HCT116 (cell line): Measurements from ENCODE around the gene HIVEP2. TPM values are rescaled to one million over a fixed set of nuclear protein-coding genes. Genes with fewer than 3 reads are reported as not detected.
A peak's percentile ranks its signal among the peaks of the same experiment; 100 is the strongest.

Experiments used
- ATAC-seq: fragments of 200-7000 bp; cut with Tn5 transposase; 2 replicates; pipeline ENCODE4 v1.9.1; 2020; ENCODE audit warnings: mild to moderate bottlenecking, moderate library complexity
- BruUV-seq: library from RNA; stranded (reverse); fragments of 400-500 nt; replicated peaks from 2 replicates; lab custom pipeline; 2021; lab: Mats Ljungman, UMichigan
- CTCF ChIA-PET: fragments of 300-600 bp; sonication (Branson Sonifier 250); formaldehyde crosslinking; loops from one replicate; lab custom pipeline; 2021; ENCODE audit warnings: antibody characterized with exemption; lab: Charles Lee
- POLR2A ChIA-PET: fragments of 300-600, 350-600 bp; sonication (Branson Sonifier 250); formaldehyde crosslinking; loops from one replicate; lab custom pipeline; 2021; ENCODE audit warnings: antibody characterized with exemption; lab: Charles Lee
- RAD21 ChIA-PET, 2 experiments: fragments of 300-600 bp; sonication (Branson Sonifier 250); formaldehyde crosslinking; loops; one replicate each; lab custom pipeline; 2023; ENCODE audit warnings: low total read pairs in 2 of 2; ENCODE audit not compliant: uncharacterized antibody in 2 of 2, unreplicated experiment in 2 of 2, low non-redundant PET in 1 of 2; lab: Charles Lee
- DNase-seq: peaks from one replicate; pipeline ENCODE4 v3.0.0-alpha.2; 2010; ENCODE audit warnings: low read depth, low spot score
- H2AFZ ChIP-seq: fragments of 200-600 bp; shearing (Covaris generic), sonication (generic); 2 replicates; pipeline ENCODE4 v1.6.1; 2017; ENCODE audit warnings: low read depth, mixed run types, mixed read lengths, antibody characterized with exemption, low read length; ENCODE audit not compliant: poor library complexity, severe bottlenecking
- H3K27ac ChIP-seq: 2 replicates; pipeline ENCODE4 v1.5.1; 2012; ENCODE audit warnings: low read depth, low read length
- H3K27me3 ChIP-seq: fragments of 200-600 bp; sonication (generic); 2 replicates; pipeline ENCODE4 v1.6.1; 2016; ENCODE audit warnings: mixed run types, low read length, mixed read lengths; ENCODE audit not compliant: insufficient read depth
- H3K36me3 ChIP-seq, 2 experiments: fragments of 200-500 bp in 1 of 2; fragments of 200-600 bp in 1 of 2; sonication (Bioruptor generic) in 1 of 2; sonication (generic) in 1 of 2; 2 replicates each; pipeline versions ENCODE4 v1.5.1 to v1.6.1; 2014 to 2016; ENCODE audit warnings: low read length in 2 of 2, inconsistent platforms in 1 of 2, mixed read lengths in 1 of 2, mixed run types in 1 of 2; ENCODE audit not compliant: insufficient read depth in 2 of 2, control insufficient read depth in 1 of 2
- H3K4me1 ChIP-seq, 2 experiments: fragments of 200-600 bp in 1 of 2; sonication (generic) in 1 of 2; 2 replicates each; pipeline versions ENCODE4 v1.5.1 to v1.6.1; 2012 to 2017; ENCODE audit warnings: low read length in 2 of 2, inconsistent platforms in 1 of 2, mild to moderate bottlenecking in 1 of 2, mixed read lengths in 1 of 2, mixed run types in 1 of 2, moderate library complexity in 1 of 2; ENCODE audit not compliant: insufficient read depth in 2 of 2, control insufficient read depth in 1 of 2
- H3K4me2 ChIP-seq: fragments of 200-600 bp; sonication (generic); 2 replicates; pipeline ENCODE4 v1.6.1; 2017; ENCODE audit warnings: mixed run types, low read length, mixed read lengths
- H3K4me3 ChIP-seq, 2 experiments: fragments of 200-600 bp in 1 of 2; sonication (generic) in 1 of 2; replicated peaks in 1 of 2; 2 replicates each; pipeline ENCODE4 v1.5.1; 2011 to 2016; ENCODE audit warnings: low read length in 2 of 2, control low read depth in 1 of 2, low read depth in 1 of 2, mild to moderate bottlenecking in 1 of 2, mixed read lengths in 1 of 2, mixed run types in 1 of 2
- H3K79me2 ChIP-seq: fragments of 200-600 bp; sonication (generic); 2 replicates; pipeline ENCODE4 v1.6.1; 2017; ENCODE audit warnings: mild to moderate bottlenecking, mixed run types, low read length, moderate library complexity, mixed read lengths; ENCODE audit not compliant: insufficient read depth
- H3K9ac ChIP-seq: fragments of 200-600 bp; sonication (generic); 2 replicates; pipeline ENCODE4 v1.6.1; 2016; ENCODE audit warnings: low read length, mixed read lengths
- H3K9me2 ChIP-seq: fragments of 200-600 bp; sonication (generic), shearing (Covaris generic); 2 replicates; pipeline ENCODE4 v1.6.1; 2017; ENCODE audit warnings: mixed run types, mild to moderate bottlenecking, moderate library complexity; ENCODE audit not compliant: insufficient read depth
- H3K9me3 ChIP-seq, 2 experiments: fragments of 200-500 bp in 1 of 2; fragments of 200-600 bp in 1 of 2; sonication (Bioruptor generic) in 1 of 2; sonication (generic) in 1 of 2; 2 replicates each; pipeline ENCODE4 v1.6.1; 2014 to 2017; ENCODE audit warnings: low read length in 2 of 2, mixed read lengths in 2 of 2, inconsistent platforms in 1 of 2, low read depth in 1 of 2, mild to moderate bottlenecking in 1 of 2, mixed run types in 1 of 2, moderate library complexity in 1 of 2; ENCODE audit not compliant: control insufficient read depth in 1 of 2, insufficient read depth in 1 of 2
- H4K20me1 ChIP-seq: fragments of 200-600 bp; sonication (generic), shearing (Covaris generic); 2 replicates; pipeline ENCODE4 v1.6.1; 2017; ENCODE audit warnings: mixed run types, mild to moderate bottlenecking, moderate library complexity; ENCODE audit not compliant: insufficient read depth
- CEBPB ChIP-seq: IDR thresholded peaks from 2 replicates; pipeline ENCODE4 v1.6.1; 2012; ENCODE audit warnings: low read depth
- EGR1 ChIP-seq: IDR thresholded peaks from 2 replicates; pipeline ENCODE4 v1.6.1; 2012; ENCODE audit warnings: low read depth
- ELF1 ChIP-seq: IDR thresholded peaks from 2 replicates; pipeline ENCODE4 v1.6.1; 2012; ENCODE audit warnings: low read depth, borderline replicate concordance
- EZH2phosphoT487 ChIP-seq: fragments of 200-600 bp; IDR thresholded peaks from 2 replicates; pipeline ENCODE4 v1.6.1; 2018; ENCODE audit warnings: antibody characterized with exemption, borderline replicate concordance
- FOSL1 ChIP-seq: IDR thresholded peaks from 2 replicates; pipeline ENCODE4 v1.6.1; 2012; ENCODE audit warnings: low read depth
- POLR2A ChIP-seq: IDR thresholded peaks from 2 replicates; pipeline ENCODE4 v1.7.0; 2011; ENCODE audit warnings: borderline replicate concordance; ENCODE audit not compliant: insufficient read depth, insufficient read length; ENCODE audit errors: extremely low read depth
- POLR2AphosphoS5 ChIP-seq: IDR thresholded peaks from 2 replicates; pipeline ENCODE4 v1.6.1; 2011; ENCODE audit warnings: mild to moderate bottlenecking, low read depth, low read length, moderate library complexity
- SIN3A ChIP-seq: IDR thresholded peaks from 2 replicates; pipeline ENCODE4 v1.6.1; 2012; ENCODE audit warnings: low read depth
- intact Hi-C: fragments of 100-400 bp; cut with micrococcal nuclease; formaldehyde crosslinking; loops from 2 replicates; pipeline ENCODE4 v1.10.0; 2022
- total RNA-seq: library from RNA; stranded (reverse); gene quantifications from one replicate; pipeline ENCODE4 v1.2.1, GENCODE V29; 2021; ENCODE audit not compliant: unreplicated experiment

HIVEP2 gene
- total RNA-seq, 1 experiment from 2014 or later = 8.1 TPM

- H3K27me3 ChIP-seq = no peaks in the 10 kb centered on the region
- TSS peak; percentile 56 for BruUV-seq
- H3K9me2 ChIP-seq = no peaks in the 10 kb centered on the region
- ChIA-PET RAD21 (no interaction called here), CTCF (no interaction called here), POLR2A (no interaction called here)
- peak overlapping the region; percentile 62 for H3K9ac ChIP-seq
- H3K9me3 ChIP-seq = no peaks in the 10 kb centered on the region
- H3K36me3 ChIP-seq = no peaks in the 10 kb centered on the region
- H3K4me2 ChIP-seq = peak overlapping the region; percentile 76
- peak overlapping the region; percentile 2; the same call in 1 of the 2 replicates for H3K27ac ChIP-seq
- TF ChIP-seq CEBPB = no peak
- no peak for TF ChIP-seq POLR2A
- TF ChIP-seq EGR1 = no peak
- no peak for TF ChIP-seq EZH2phosphoT487
- no peak for TF ChIP-seq FOSL1
- TF ChIP-seq ELF1 = no peak
- no peak for TF ChIP-seq SIN3A
- intact Hi-C loops = loop anchor here (5.0 kb wide), 1 partner anchor 40 kb away; no protein-coding TSS in a partner anchor
- H4K20me1 ChIP-seq = no peaks in the 10 kb centered on the region
- H3K4me1 ChIP-seq = peaks cover 5 to 18% of the 10 kb centered on the region in 2 experiments; a peak in 3 of 4 replicates
- H2AFZ ChIP-seq = no peak overlapping the region
- peak; percentile 7; the same call in 1 of the 2 replicates for ATAC-seq
- H3K4me3 ChIP-seq = peak overlapping the region; percentile 58 to 64
- H3K79me2 ChIP-seq = no peaks in the 10 kb centered on the region
- no peak for DNase-seq
Observed at GRCh38 chr6:142927271-142927580, 17.8 kb downstream of the HIVEP2 start.

- Histone ChIP-seq H4K20me1 (no peaks in the 10 kb centered on the region), H2AFZ (no peak overlapping the region), H3K9me3 (no peaks in the 10 kb centered on the region), H3K9me2 (no peaks in the 10 kb centered on the region), H3K4me1 (peaks cover 5 to 18% of the 10 kb centered on the region in 2 experiments; a peak in 3 of 4 replicates), H3K9ac (peak overlapping the region; percentile 62), H3K36me3 (no peaks in the 10 kb centered on the region), H3K27me3 (no peaks in the 10 kb centered on the region), H3K4me2 (peak overlapping the region; percentile 76), H3K4me3 (peak overlapping the region; percentile 58 to 64), H3K27ac (peak overlapping the region; percentile 2; the same call in 1 of the 2 replicates), H3K79me2 (no peaks in the 10 kb centered on the region)
- BruUV-seq = no TSS peak
- POLR2A ChIA-PET = no interaction called here
- DNase-seq (no peak), ATAC-seq (peak; percentile 86)
- CTCF ChIA-PET = no interaction called here
- RAD21 ChIA-PET = no interaction called here
- TF ChIP-seq POLR2A = no peak
- peak; percentile 19; the same call in 1 of the 2 replicates for TF ChIP-seq POLR2AphosphoS5
- intact Hi-C loops = loop anchor here (5.0 kb wide), 1 partner anchor 39 kb away; no protein-coding TSS in a partner anchor
Observed at GRCh38 chr6:142926494-142927270, 18.3 kb downstream of the HIVEP2 start.
